Natural killer cell (primary cell): Measurements from ENCODE around the gene CDC34. TPM values are rescaled to one million over a fixed set of nuclear protein-coding genes. Genes with fewer than 3 reads are reported as not detected.

ENCODE experiments used
- ATAC-seq, 3 donors: fragments of 150-1000 bp in 2 of 3; fragments of 200-7000 bp in 1 of 3; cut with Tn5 transposase; 1 replicate in 1 of 3; 2 replicates in 2 of 3; pipeline ENCODE4 v1.10.0; 2021; ENCODE audit warnings: mild to moderate bottlenecking in 2 of 3, moderate library complexity in 2 of 3
- DNase-seq, 2 donors: peaks; one replicate each; pipeline versions ENCODE4 v3.0.0 to v3.0.0-alpha.2; 2013 to 2021; ENCODE audit warnings: mixed read lengths in 1 of 2
- H3K27ac ChIP-seq: one replicate; pipeline ENCODE4 v1.5.1; 2013; ENCODE audit warnings: mild to moderate bottlenecking, low read length
- H3K27me3 ChIP-seq: one replicate; pipeline ENCODE4 v1.6.1; 2013; ENCODE audit warnings: low read length; ENCODE audit not compliant: control insufficient read depth, insufficient read depth
- H3K36me3 ChIP-seq: one replicate; pipeline ENCODE4 v1.6.1; 2013; ENCODE audit warnings: low read length; ENCODE audit not compliant: control insufficient read depth, insufficient read depth
- H3K4me1 ChIP-seq: one replicate; pipeline ENCODE4 v1.6.1; 2013; ENCODE audit warnings: low read length; ENCODE audit not compliant: control insufficient read depth, insufficient read depth
- H3K4me3 ChIP-seq: one replicate; pipeline ENCODE4 v1.5.1; 2013; ENCODE audit warnings: low read length
- H3K9me3 ChIP-seq: one replicate; pipeline ENCODE4 v1.6.1; 2013; ENCODE audit warnings: low read length; ENCODE audit not compliant: control insufficient read depth, insufficient read depth
- H3K27ac Mint-ChIP-seq, 2 donors: one replicate each; pipeline ENCODE4 v1.8.0; 2022; ENCODE audit warnings: mild to moderate bottlenecking in 2 of 2, mixed read lengths in 2 of 2, moderate library complexity in 1 of 2
- H3K27me3 Mint-ChIP-seq, 2 donors: one replicate each; pipeline ENCODE4 v1.8.0; 2022; ENCODE audit warnings: low read depth in 2 of 2, mixed read lengths in 2 of 2
- H3K36me3 Mint-ChIP-seq: one replicate; pipeline ENCODE4 v1.8.0; 2022; ENCODE audit warnings: mixed read lengths
- H3K4me1 Mint-ChIP-seq, 2 donors: one replicate each; pipeline ENCODE4 v1.8.0; 2022; ENCODE audit warnings: mixed read lengths in 2 of 2
- H3K4me3 Mint-ChIP-seq: one replicate; pipeline ENCODE4 v1.8.0; 2022; ENCODE audit warnings: mild to moderate bottlenecking, moderate library complexity, mixed read lengths
- H3K9me3 Mint-ChIP-seq, 2 donors: one replicate each; pipeline ENCODE4 v1.8.0; 2022; ENCODE audit warnings: mixed read lengths in 2 of 2
- CTCF ChIP-seq: fragments of 200-600 bp; IDR thresholded peaks from one replicate; pipeline ENCODE4 v1.8.0; 2022; ENCODE audit warnings: antibody characterized with exemption
- WGBS: methylation state at CpG from one replicate; pipeline ENCODE4 v1.1.7; 2013; ENCODE audit warnings: missing lambda C conversion rate; ENCODE audit not compliant: insufficient coverage; 5-methylcytosine and 5-hydroxymethylcytosine counted together
- intact Hi-C: fragments of 100-400 bp; cut with micrococcal nuclease; formaldehyde crosslinking; loops from one replicate; pipeline ENCODE4 v1.14.2; 2022
- total RNA-seq, 4 donors: library from RNA; stranded (reverse); fragments of 120-200 nt in 1 of 4; gene quantifications; one replicate each; pipeline versions ENCODE4 v1.2.3 to v1.2.4, GENCODE V29; 2013 to 2022

CDC34 gene
- total RNA-seq, 3 donors from 2014 or later (not counting 1 experiment from before 2014, with no cell fraction given), result 68.5 to 114 (median 101) TPM

GRCh38 chr19:533364-534058, 2.0 kb downstream of the CDC34 start:
- ATAC-seq (no peak), DNase-seq (no peak)
- Mint-ChIP-seq H3K4me3 (peak overlapping the region; percentile 89), H3K36me3 (no peaks in the 10 kb centered on the region), H3K4me1 (peaks cover 12 to 24% of the 10 kb centered on the region in 2 donors), H3K27ac (peak overlapping the region; percentile 85 to 89), H3K9me3 (no peaks in the 10 kb centered on the region), H3K27me3 (no peaks in the 10 kb centered on the region)
- Histone ChIP-seq H3K27me3 (no peaks in the 10 kb centered on the region), H3K36me3 (peaks cover 23% of the 10 kb centered on the region), H3K27ac (peak overlapping the region; percentile 70), H3K4me3 (peak overlapping the region; percentile 78), H3K4me1 (peaks cover 36% of the 10 kb centered on the region), H3K9me3 (no peaks in the 10 kb centered on the region)
- WGBS, result 60% methylated on average over 25 of the region's 25 CpGs
- intact Hi-C loops, result loop anchor here (2.0 to 5.0 kb wide), 2 partner anchors 23 to 39 kb away; partner anchors contain the start of gene BSG
- TF ChIP-seq CTCF, result no peak

- DNase-seq (no peak), ATAC-seq (no peak)
- no peaks in the 10 kb centered on the region for H3K27me3 ChIP-seq
- 84% methylated on average over 14 of the region's 14 CpGs for WGBS
- peaks cover 36% of the 10 kb centered on the region for H3K4me1 ChIP-seq
- H3K4me1 Mint-ChIP-seq, result peaks cover 12 to 27% of the 10 kb centered on the region in 2 donors
- H3K27me3 Mint-ChIP-seq, result no peaks in the 10 kb centered on the region
- intact Hi-C loops, result loop anchor here (5.0 kb wide), 1 partner anchor 38 kb away; the partner anchor contains the start of gene BSG
- peak overlapping the region in 1 of 2 donors; percentile 80 for H3K27ac Mint-ChIP-seq
- no peak overlapping the region for H3K4me3 ChIP-seq
- H3K4me3 Mint-ChIP-seq, result peak overlapping the region; percentile 89
- peaks cover 28% of the 10 kb centered on the region for H3K36me3 ChIP-seq
- H3K9me3 Mint-ChIP-seq, result no peaks in the 10 kb centered on the region
- H3K9me3 ChIP-seq, result no peaks in the 10 kb centered on the region
- H3K27ac ChIP-seq, result no peak overlapping the region
- H3K36me3 Mint-ChIP-seq, result no peaks in the 10 kb centered on the region
- TF ChIP-seq CTCF, result no peak
Observed at GRCh38 chr19:534088-534487, 2.5 kb downstream of the CDC34 start.

GRCh38 chr19:535017-535835, 3.7 kb downstream of the CDC34 start:
- ATAC-seq (no peak), DNase-seq (no peak)
- H3K4me1 Mint-ChIP-seq, result peaks cover 12 to 27% of the 10 kb centered on the region in 2 donors
- Histone ChIP-seq H3K27me3 (no peaks in the 10 kb centered on the region), H3K4me3 (no peak overlapping the region), H3K27ac (no peak overlapping the region), H3K9me3 (no peaks in the 10 kb centered on the region), H3K4me1 (peaks cover 34% of the 10 kb centered on the region), H3K36me3 (peaks cover 33% of the 10 kb centered on the region)
- H3K27ac Mint-ChIP-seq, result peak overlapping the region; percentile 46 to 80
- 72% methylated on average over 16 of the region's 16 CpGs for WGBS
- H3K27me3 Mint-ChIP-seq, result no peaks in the 10 kb centered on the region
- no peaks in the 10 kb centered on the region for H3K9me3 Mint-ChIP-seq
- H3K36me3 Mint-ChIP-seq, result no peaks in the 10 kb centered on the region
- H3K4me3 Mint-ChIP-seq, result peak overlapping the region; percentile 53
- intact Hi-C loops, result no loop called here
- TF ChIP-seq CTCF, result no peak
